ENCODE results near the gene SORCS2. TPM values are rescaled to one million over a fixed set of nuclear protein-coding genes. Genes with fewer than 3 reads are reported as not detected.

SORCS2 gene
- total and polyA plus RNA-seq, 8 donors: 4.6 to 9.7 (median 7.2) TPM

- peaks cover 0 to 3% of the 10 kb centered on the region in 2 donors for H3K4me1 ChIP-seq
- DNase-seq: no peak
- peaks cover 0 to 73% of the 10 kb centered on the region in 2 donors for H3K36me3 ChIP-seq
- H3K9me3 ChIP-seq: no peaks in the 10 kb centered on the region
- no peak overlapping the region for H3K27ac ChIP-seq
- no peak for TF ChIP-seq CTCF (IDR thresholded peaks at IDR 0.05)
- intact Hi-C loops (cut with DNase I): no loop called here
- no peak overlapping the region for H3K4me3 ChIP-seq
- no peak for ATAC-seq
- H3K27me3 ChIP-seq: no peaks in the 10 kb centered on the region
These were observed 571.5 kb downstream of the SORCS2 start for GRCh38 chr4:7763788-7764187.

- DNase-seq (no peak), ATAC-seq (no peak)
- intact Hi-C loops (cut with DNase I): no loop called here
These were observed 572.1 kb downstream of the SORCS2 start for GRCh38 chr4:7764466-7764865.

GRCh38 chr4:7765666-7766065 is 573.3 kb downstream of the SORCS2 start:
- DNase-seq: no peak
- H3K4me3 ChIP-seq: no peak overlapping the region
- H3K27me3 ChIP-seq: no peaks in the 10 kb centered on the region
- H3K36me3 ChIP-seq: peaks cover 0 to 82% of the 10 kb centered on the region in 2 donors
- intact Hi-C loops (cut with DNase I): no loop called here
- ATAC-seq: no peak
- H3K4me1 ChIP-seq: no peaks in the 10 kb centered on the region
- H3K9me3 ChIP-seq: no peaks in the 10 kb centered on the region
- TF ChIP-seq CTCF (IDR thresholded peaks at IDR 0.05): no peak
- no peak overlapping the region for H3K27ac ChIP-seq

More at GRCh38 chr4:7764466-7764865, 572.1 kb downstream of the SORCS2 start:
- H3K9me3 ChIP-seq: no peaks in the 10 kb centered on the region
- peaks cover 0 to 80% of the 10 kb centered on the region in 2 donors for H3K36me3 ChIP-seq
- TF ChIP-seq CTCF (IDR thresholded peaks at IDR 0.05): no peak
- no peaks in the 10 kb centered on the region for H3K27me3 ChIP-seq
- H3K4me3 ChIP-seq: no peak overlapping the region
- no peak overlapping the region for H3K27ac ChIP-seq
- peaks cover 0 to 3% of the 10 kb centered on the region in 2 donors for H3K4me1 ChIP-seq

GRCh38 chr4:7766086-7766485 is 573.7 kb downstream of the SORCS2 start:
- Histone ChIP-seq H3K27ac (no peak overlapping the region), H3K4me3 (no peak overlapping the region), H3K4me1 (no peaks in the 10 kb centered on the region), H3K36me3 (peaks cover 0 to 78% of the 10 kb centered on the region in 2 donors), H3K27me3 (no peaks in the 10 kb centered on the region), H3K9me3 (no peaks in the 10 kb centered on the region)
- intact Hi-C loops (cut with DNase I): no loop called here
- TF ChIP-seq CTCF (IDR thresholded peaks at IDR 0.05): no peak
- DNase-seq: no peak
- no peak for ATAC-seq

GRCh38 chr4:7766661-7767345 is 574.5 kb downstream of the SORCS2 start:
- no peak for TF ChIP-seq CTCF (IDR thresholded peaks at IDR 0.05)
- Histone ChIP-seq H3K4me1 (no peaks in the 10 kb centered on the region), H3K27ac (no peak overlapping the region), H3K9me3 (no peaks in the 10 kb centered on the region), H3K36me3 (peaks cover 0 to 77% of the 10 kb centered on the region in 2 donors), H3K27me3 (no peaks in the 10 kb centered on the region), H3K4me3 (no peak overlapping the region)
- DNase-seq: no peak
- no peak for ATAC-seq
- intact Hi-C loops (cut with DNase I): no loop called here

Data from left lung (tissue), 10 donors.